ENCODE data around the gene DUSP2.

- TF ChIP-seq CTCF (IDR thresholded peaks at IDR 0.05) (no peak), POLR2A (IDR thresholded peaks at IDR 0.05) (no peak)
Measured at GRCh38 chr2:96186562-96186961, 41.3 kb upstream of the DUSP2 start.
